BLaER1 treated with 17β-estradiol and CSF1 and Interleukin-3, amounts not matched to agents 10 nM and 100 nM (cell line): ENCODE data around the gene ZWILCH.

ENCODE experiments used
- H3K27ac ChIP-seq, 11 experiments: shearing (Covaris generic); formaldehyde crosslinking; 2 replicates each; pipeline ENCODE4 v1.8.1; 2022
- H3K27me3 ChIP-seq, 11 experiments: shearing (Covaris generic); formaldehyde crosslinking; 2 replicates each; pipeline ENCODE4 v1.8.1; 2022
- H3K36me3 ChIP-seq, 11 experiments: shearing (Covaris generic); formaldehyde crosslinking; 2 replicates each; pipeline ENCODE4 v1.8.1; 2022
- H3K4me1 ChIP-seq, 10 experiments: shearing (Covaris generic); formaldehyde crosslinking; 2 replicates each; pipeline ENCODE4 v1.8.1; 2022
- H3K4me2 ChIP-seq, 11 experiments: shearing (Covaris generic); formaldehyde crosslinking; 2 replicates each; pipeline ENCODE4 v1.8.1; 2022
- H3K4me3 ChIP-seq, 10 experiments: shearing (Covaris generic); formaldehyde crosslinking; 2 replicates each; pipeline ENCODE4 v1.8.1; 2022
- H3K9ac ChIP-seq, 11 experiments: shearing (Covaris generic); formaldehyde crosslinking; 2 replicates each; pipeline ENCODE4 v1.8.1; 2022
- H3K9me3 ChIP-seq, 11 experiments: shearing (Covaris generic); formaldehyde crosslinking; replicated peaks in 1 of 11; 2 replicates each; pipeline ENCODE4 v1.8.1; 2022
- H4K20me1 ChIP-seq, 11 experiments: shearing (Covaris generic); formaldehyde crosslinking; 2 replicates each; pipeline ENCODE4 v1.8.1; 2022
- Cebpa-rat ChIP-seq, 11 experiments: shearing (Covaris generic); IDR thresholded peaks; 2 replicates each; pipeline ENCODE4 v1.8.1; 2022

Gene ZWILCH

DNA sequence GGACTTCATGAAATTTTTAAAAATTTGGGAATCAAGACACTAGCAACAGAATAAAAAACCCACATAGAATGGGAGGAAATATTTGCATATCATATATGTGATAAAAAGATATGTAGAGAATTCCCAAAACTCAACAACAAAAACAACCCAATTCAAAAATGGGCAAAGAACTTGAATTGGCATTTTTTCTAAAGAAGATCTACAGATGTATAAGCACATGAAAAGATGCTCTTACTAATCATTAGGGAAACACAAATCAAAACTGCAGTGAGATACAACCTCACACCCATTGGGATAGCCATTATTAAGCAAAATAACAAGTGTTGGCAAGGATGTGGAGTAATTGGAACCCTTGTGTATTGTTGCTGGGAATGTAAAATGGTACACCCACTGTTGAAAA, 50.6 kb downstream of the ZWILCH start:
- Histone ChIP-seq H4K20me1 (no peaks in the 10 kb centered on the region), H3K4me1 (no peaks in the 10 kb centered on the region)
- TF ChIP-seq Cebpa-rat (IDR thresholded peaks at IDR 0.05), result no peak

DNA sequence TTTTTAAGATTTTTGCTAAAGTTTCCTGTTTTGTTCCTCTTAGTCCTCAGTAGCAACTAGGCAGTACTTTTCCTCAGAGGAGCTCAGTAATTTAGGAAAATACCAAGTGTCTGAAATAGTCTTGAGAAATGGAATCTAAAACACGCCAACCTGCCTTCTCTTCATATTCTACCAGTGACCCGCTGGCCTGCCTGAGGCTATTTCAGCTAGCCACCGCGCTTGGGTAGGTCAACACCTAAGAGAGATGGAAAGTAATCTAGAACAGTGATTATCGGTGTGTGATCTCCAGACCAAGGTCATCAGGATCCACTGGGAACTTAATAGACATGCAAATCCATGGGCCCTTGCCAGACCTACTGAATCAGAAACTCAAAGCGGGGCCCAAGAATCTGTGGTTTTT, 53.1 kb downstream of the ZWILCH start:
- H3K36me3 ChIP-seq, result peaks cover 0 to 4% (median 0%) of the 10 kb centered on the region in 11 experiments; a peak in 2 of 22 replicates
- H3K9me3 ChIP-seq, result peaks cover 9 to 21% (median 14%) of the 10 kb centered on the region in 11 experiments; a peak in 19 of 22 replicates
- H3K9ac ChIP-seq, result no peak overlapping the region
- H3K4me3 ChIP-seq, result no peak overlapping the region
- H3K27ac ChIP-seq, result no peak overlapping the region
- no peak for TF ChIP-seq Cebpa-rat (IDR thresholded peaks at IDR 0.05)
- H3K4me2 ChIP-seq, result no peak overlapping the region
- H3K4me1 ChIP-seq, result no peaks in the 10 kb centered on the region
- no peaks in the 10 kb centered on the region for H4K20me1 ChIP-seq
- H3K27me3 ChIP-seq, result no peaks in the 10 kb centered on the region

More for the DNA sequence above, 50.6 kb downstream of the ZWILCH start:
- Histone ChIP-seq H3K36me3 (peaks cover 3 to 24% (median 19%) of the 10 kb centered on the region in 11 experiments; a peak in 15 of 22 replicates), H3K27ac (no peak overlapping the region), H3K4me3 (no peak overlapping the region), H3K9me3 (peaks cover 9 to 21% (median 14%) of the 10 kb centered on the region in 11 experiments; a peak in 19 of 22 replicates), H3K9ac (no peak overlapping the region), H3K4me2 (no peak overlapping the region), H3K27me3 (no peaks in the 10 kb centered on the region)

DNA sequence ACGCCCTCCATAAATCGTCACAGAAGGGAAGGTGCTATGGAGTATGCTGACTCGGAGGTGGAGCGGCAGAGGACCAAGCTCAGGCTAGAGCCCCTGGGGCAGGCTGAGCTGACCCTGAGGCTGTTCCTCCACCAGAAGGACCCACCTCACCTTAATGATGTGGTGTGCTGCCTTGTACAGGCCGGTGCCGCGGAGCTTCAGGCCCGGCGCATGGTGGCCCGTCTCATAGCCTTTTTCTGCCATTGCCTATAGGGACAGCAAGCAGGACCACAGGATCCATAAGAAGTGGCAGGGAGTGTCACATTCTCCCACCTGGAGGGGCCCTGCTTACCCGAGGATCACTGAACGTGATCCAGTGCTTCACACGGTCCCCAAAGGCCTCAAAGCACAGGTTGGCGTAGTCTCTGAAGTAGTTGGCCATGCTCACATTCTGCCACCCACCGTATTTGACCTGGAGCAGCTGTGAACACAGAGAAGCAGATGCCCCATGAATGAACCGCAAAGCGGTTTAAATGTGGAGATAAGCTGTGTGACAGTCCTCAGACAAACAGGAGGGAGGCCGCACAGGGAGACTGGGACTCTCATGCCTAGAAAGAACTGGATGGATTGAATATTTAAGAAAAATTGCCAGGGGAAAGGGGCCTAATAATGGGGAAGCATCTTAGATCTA, 55.9 kb downstream of the ZWILCH start:
- H3K27ac ChIP-seq, result no peak overlapping the region
- H4K20me1 ChIP-seq, result no peaks in the 10 kb centered on the region
- H3K9me3 ChIP-seq, result peaks cover under 1 to 10% (median 5%) of the 10 kb centered on the region in 11 experiments; a peak in 15 of 22 replicates
- H3K27me3 ChIP-seq, result no peaks in the 10 kb centered on the region
- H3K4me1 ChIP-seq, result 0 out of 20 replicates have a peak, but pooled peaks cover 0 to 4% (median 0%) of the 10 kb centered on the region in 10 experiments
- no peak overlapping the region for H3K9ac ChIP-seq
- no peak overlapping the region for H3K4me2 ChIP-seq
- peaks cover 0 to under 1% (median 0%) of the 10 kb centered on the region in 11 experiments; a peak in 1 of 22 replicates for H3K36me3 ChIP-seq
- no peak overlapping the region for H3K4me3 ChIP-seq
- TF ChIP-seq Cebpa-rat (IDR thresholded peaks at IDR 0.05), result no peak

DNA sequence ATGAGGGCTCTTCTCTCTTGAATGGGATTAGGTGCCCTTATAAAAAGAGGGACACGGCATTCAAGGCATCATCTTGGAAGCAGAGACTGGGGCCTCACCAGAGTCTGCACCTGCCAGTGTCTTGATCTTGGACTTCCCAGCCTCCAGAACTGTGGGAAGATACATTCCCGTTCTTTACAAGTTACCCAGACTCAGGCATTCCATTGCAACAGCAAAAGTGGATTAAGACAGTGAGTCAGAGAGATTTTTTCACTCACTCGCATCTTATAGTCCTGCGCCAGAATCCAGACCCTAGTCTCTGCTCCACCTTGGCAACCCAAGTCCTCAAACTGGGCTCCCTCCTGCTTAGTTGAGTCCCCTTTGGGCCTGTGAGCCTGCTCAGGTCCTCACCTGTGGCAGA, 58.0 kb downstream of the ZWILCH start:
- peaks cover 0 to 11% (median 6%) of the 10 kb centered on the region in 10 experiments; a peak in 10 of 20 replicates for H3K4me1 ChIP-seq
- no peaks in the 10 kb centered on the region for H4K20me1 ChIP-seq
- no peak for TF ChIP-seq Cebpa-rat (IDR thresholded peaks at IDR 0.05)
- H3K4me3 ChIP-seq, result no peak overlapping the region
- H3K36me3 ChIP-seq, result no peaks in the 10 kb centered on the region
- H3K9me3 ChIP-seq, result no peaks in the 10 kb centered on the region
- no peaks in the 10 kb centered on the region for H3K27me3 ChIP-seq
- no peak overlapping the region for H3K9ac ChIP-seq
- no peak overlapping the region for H3K4me2 ChIP-seq
- no peak overlapping the region for H3K27ac ChIP-seq

DNA sequence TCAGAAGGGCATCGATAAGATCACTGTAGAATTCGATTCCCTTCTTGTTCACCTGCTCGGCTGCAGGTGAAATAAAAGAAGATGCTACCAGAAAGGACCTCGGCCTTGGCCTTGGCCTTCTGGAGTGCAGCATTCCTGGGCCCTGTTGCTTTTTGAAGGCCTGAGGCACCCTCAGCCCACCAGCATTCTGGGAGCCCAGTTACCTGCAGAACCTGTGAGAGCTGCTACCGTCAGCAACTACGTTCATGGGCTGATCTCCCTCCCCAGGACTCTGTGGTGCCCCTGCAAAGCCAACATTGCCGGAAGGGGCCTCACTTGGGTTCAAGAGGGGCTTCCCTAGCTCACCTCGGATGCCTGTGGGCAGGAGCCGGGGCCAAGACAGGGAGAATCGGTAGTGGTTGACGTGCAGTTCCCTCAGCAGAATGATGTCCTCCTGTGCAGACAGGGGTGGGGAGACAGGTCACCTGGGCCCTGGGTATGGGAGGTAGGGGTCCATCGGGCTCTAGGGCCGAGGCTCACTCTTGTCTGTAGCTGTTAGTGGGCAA, 58.5 kb downstream of the ZWILCH start:
- no peak for TF ChIP-seq Cebpa-rat (IDR thresholded peaks at IDR 0.05)
- Histone ChIP-seq H3K27ac (no peak overlapping the region), H3K36me3 (no peaks in the 10 kb centered on the region), H3K4me1 (peaks cover 0 to 11% (median 6%) of the 10 kb centered on the region in 10 experiments; a peak in 10 of 20 replicates), H3K4me3 (no peak overlapping the region), H3K27me3 (no peaks in the 10 kb centered on the region), H3K9me3 (no peaks in the 10 kb centered on the region), H4K20me1 (no peaks in the 10 kb centered on the region), H3K4me2 (no peak overlapping the region), H3K9ac (no peak overlapping the region)

DNA sequence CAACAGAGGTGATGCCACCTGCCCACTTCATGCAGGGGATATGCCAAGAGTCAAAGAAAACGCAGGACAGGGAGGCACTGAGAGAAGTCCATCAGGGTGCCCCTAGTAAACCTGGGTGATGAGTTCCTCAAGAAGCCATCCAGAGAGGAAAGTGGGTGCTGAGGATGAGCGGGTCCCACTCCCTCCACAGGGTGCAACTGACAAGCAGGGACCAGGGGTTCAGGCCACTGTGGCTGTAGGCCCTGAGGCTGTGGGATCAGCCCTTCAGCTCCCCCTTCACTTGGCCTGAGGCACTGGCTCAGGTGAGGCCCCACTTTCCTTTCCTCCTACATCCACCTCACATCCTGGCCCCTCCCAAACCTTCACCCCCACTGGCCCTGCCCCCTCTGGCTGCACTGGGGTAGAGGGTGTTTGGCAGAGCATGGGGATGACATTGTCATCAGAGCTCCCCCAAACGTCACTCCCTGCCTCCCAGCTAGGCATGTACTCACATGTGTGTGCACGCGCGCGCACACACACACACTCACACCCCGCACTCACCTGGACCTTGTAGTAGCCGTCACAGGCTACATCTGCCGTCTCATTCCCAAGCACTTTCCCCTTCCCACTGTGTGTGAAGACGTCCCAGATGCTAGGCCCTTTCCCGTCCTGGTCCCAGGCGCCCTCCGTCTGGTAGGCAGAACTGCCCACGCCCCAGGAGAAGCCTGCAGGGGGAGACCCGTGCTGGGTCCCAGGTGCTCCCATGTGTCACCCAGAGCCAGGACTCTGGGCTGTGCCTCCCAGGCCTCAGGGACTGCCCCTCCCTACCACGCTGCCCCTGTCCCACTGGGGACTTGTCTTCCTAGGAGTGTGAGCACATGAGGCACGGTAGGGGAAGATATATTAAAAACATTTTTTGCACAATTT, 59.3 kb downstream of the ZWILCH start:
- no peak for TF ChIP-seq Cebpa-rat (IDR thresholded peaks at IDR 0.05)
- H3K4me1 ChIP-seq, result peaks cover 0 to 11% (median 6%) of the 10 kb centered on the region in 10 experiments; a peak in 10 of 20 replicates
- no peak overlapping the region for H3K27ac ChIP-seq
- H3K27me3 ChIP-seq, result no peaks in the 10 kb centered on the region
- H3K36me3 ChIP-seq, result no peaks in the 10 kb centered on the region
- no peak overlapping the region for H3K9ac ChIP-seq
- H3K9me3 ChIP-seq, result no peaks in the 10 kb centered on the region
- no peak overlapping the region for H3K4me2 ChIP-seq
- no peak overlapping the region for H3K4me3 ChIP-seq
- no peaks in the 10 kb centered on the region for H4K20me1 ChIP-seq

DNA sequence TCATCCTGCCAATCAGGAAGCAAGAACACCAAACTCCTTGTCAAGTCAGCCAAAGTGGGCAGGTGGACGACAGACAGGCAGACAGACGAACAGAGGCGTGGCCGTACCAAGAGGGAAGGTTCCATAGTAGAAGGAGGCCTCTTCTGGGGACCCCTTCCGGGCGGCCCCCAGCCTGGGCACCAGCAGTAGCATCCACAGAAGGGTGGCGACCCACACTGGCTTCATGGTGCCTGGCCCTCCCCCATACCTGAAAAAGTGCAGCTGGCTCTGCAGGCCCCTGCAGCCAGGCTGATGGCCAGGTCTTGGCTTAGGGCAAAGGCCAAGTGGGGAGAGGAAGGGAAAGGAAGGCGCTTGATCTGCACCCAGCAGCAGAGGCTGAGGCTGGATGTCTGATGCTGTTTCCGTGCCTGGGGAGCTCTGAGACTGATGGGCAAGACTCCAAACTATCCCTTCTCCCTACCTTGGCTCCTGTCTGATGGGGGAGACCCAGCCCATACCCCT, 60.1 kb downstream of the ZWILCH start:
- H3K9ac ChIP-seq, result no peak overlapping the region

DNA sequence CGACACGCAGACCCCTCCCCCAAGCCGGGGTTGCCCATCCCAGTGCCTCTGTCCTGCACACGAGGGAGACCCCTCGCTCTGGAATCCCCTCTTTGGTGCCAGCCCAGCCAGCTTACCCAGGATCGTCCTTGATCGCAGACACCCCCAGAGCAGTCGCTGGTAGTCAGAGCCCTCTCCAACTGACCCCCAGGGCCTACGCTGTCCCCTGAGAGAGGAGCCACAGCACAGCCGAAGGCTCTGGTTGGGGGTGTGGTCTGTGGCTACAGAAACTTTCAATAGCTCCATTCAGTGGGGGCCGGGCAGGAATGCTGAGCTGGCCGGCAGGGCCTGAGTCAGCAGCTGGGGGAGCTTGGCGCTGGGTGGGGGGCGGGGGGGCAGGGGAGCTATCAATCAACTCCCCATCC, 60.6 kb downstream of the ZWILCH start, which contains the start of gene LCTL:
Gene LCTL, minus strand, starts transcription at position 258 of the 404 bp plus-strand sequence. CDS start 633 bp downstream, outside the sequence.
- peak within 1 kb of the TSS in 9 of 11 experiments; percentile 2 to 55 (median 24); a peak in 11 of 22 replicates for H3K4me2 ChIP-seq
- H3K27ac ChIP-seq, result no peak within 1 kb of the TSS; a peak in 1 of 22 replicates
- peaks cover 0 to 11% (median 6%) of the 10 kb centered on the region in 10 experiments; a peak in 10 of 20 replicates for H3K4me1 ChIP-seq
- H3K27me3 ChIP-seq, result no peaks in the 10 kb centered on the region
- H3K9ac ChIP-seq, result no peak within 1 kb of the TSS
- no peaks in the 10 kb centered on the region for H4K20me1 ChIP-seq
- peaks cover 0 to 2% (median 0%) of the 10 kb centered on the region in 11 experiments; a peak in 2 of 22 replicates for H3K9me3 ChIP-seq
- TF ChIP-seq Cebpa-rat (IDR thresholded peaks at IDR 0.05), result no peak
- H3K36me3 ChIP-seq, result no peaks in the 10 kb centered on the region
- no peak within 1 kb of the TSS for H3K4me3 ChIP-seq

More for the DNA sequence above, 60.1 kb downstream of the ZWILCH start:
- Histone ChIP-seq H3K4me2 (no peak overlapping the region), H3K27ac (no peak overlapping the region), H3K4me3 (no peak overlapping the region), H3K27me3 (no peaks in the 10 kb centered on the region), H3K4me1 (peaks cover 0 to 11% (median 6%) of the 10 kb centered on the region in 10 experiments; a peak in 10 of 20 replicates), H3K36me3 (no peaks in the 10 kb centered on the region), H4K20me1 (no peaks in the 10 kb centered on the region), H3K9me3 (no peaks in the 10 kb centered on the region)
- TF ChIP-seq Cebpa-rat (IDR thresholded peaks at IDR 0.05), result no peak
